OCI-LY7 (cell line): ENCODE results near the gene HSP90AB1.

Source experiments
- CTCF ChIP-seq: fragments of 200-600 bp; sonication (generic); conservative IDR thresholded peaks from 2 replicates; pipeline ENCODE4 v1.5.1; 2014; ENCODE audit warnings: mild to moderate bottlenecking, antibody characterized with exemption, low read length, moderate library complexity, mixed read lengths
- EZH2phosphoT487 ChIP-seq: fragments of 200-600 bp; sonication (generic); IDR thresholded peaks from 2 replicates; pipeline ENCODE4 v1.6.1; 2018; ENCODE audit warnings: low read depth, borderline replicate concordance, mild to moderate bottlenecking, mixed run types, antibody characterized with exemption, low read length, moderate library complexity, mixed read lengths

- TF ChIP-seq CTCF (no peak), EZH2phosphoT487 (no peak)
Measured at GRCh38 chr6:44297063-44298038, 50.5 kb downstream of the HSP90AB1 start.
